ENCODE results near the gene RAB11A.
"Not testable (repeated sequence)": the region's sequence is repeated elsewhere in the genome, so short reads cannot be mapped to it uniquely, and the experiment has no call there.

DNA sequence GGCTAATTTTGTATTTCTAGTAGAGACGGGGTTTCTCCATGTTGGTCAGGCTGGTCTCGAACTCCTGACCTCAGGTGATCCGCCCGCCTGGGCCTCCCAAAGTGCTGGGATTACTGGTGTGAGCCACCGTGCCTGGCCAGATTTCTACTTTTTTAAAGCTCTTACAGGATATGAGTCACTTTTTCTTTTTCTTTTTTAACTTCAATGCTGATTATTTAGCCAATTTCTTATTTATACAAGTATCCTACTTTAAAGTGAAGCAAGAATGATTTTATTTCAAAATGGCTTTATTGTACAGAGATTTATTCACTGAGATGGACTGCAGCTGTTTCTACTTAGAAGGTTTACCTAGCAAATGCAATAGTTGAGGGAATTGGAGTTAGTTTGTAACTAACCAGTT is 3.3 kb downstream of the RAB11A start:
- TF ChIP-seq CTCF (IDR thresholded peaks at IDR 0.05; ENCODE audit: poor library complexity, severe bottlenecking); EP300 (conservative IDR thresholded peaks at IDR 0.05; ENCODE audit: poor library complexity, severe bottlenecking); RAD21 (conservative IDR thresholded peaks at IDR 0.05); SMC3 (conservative IDR thresholded peaks at IDR 0.05; ENCODE audit: poor library complexity); MXI1 (conservative IDR thresholded peaks at IDR 0.05; ENCODE audit: poor library complexity, severe bottlenecking); EZH2 (IDR thresholded peaks at IDR 0.05; ENCODE audit: borderline replicate concordance, insufficient read depth, low read length, poor library complexity, severe bottlenecking): not testable (repeated sequence)
- TF ChIP-seq, protein P1, sequence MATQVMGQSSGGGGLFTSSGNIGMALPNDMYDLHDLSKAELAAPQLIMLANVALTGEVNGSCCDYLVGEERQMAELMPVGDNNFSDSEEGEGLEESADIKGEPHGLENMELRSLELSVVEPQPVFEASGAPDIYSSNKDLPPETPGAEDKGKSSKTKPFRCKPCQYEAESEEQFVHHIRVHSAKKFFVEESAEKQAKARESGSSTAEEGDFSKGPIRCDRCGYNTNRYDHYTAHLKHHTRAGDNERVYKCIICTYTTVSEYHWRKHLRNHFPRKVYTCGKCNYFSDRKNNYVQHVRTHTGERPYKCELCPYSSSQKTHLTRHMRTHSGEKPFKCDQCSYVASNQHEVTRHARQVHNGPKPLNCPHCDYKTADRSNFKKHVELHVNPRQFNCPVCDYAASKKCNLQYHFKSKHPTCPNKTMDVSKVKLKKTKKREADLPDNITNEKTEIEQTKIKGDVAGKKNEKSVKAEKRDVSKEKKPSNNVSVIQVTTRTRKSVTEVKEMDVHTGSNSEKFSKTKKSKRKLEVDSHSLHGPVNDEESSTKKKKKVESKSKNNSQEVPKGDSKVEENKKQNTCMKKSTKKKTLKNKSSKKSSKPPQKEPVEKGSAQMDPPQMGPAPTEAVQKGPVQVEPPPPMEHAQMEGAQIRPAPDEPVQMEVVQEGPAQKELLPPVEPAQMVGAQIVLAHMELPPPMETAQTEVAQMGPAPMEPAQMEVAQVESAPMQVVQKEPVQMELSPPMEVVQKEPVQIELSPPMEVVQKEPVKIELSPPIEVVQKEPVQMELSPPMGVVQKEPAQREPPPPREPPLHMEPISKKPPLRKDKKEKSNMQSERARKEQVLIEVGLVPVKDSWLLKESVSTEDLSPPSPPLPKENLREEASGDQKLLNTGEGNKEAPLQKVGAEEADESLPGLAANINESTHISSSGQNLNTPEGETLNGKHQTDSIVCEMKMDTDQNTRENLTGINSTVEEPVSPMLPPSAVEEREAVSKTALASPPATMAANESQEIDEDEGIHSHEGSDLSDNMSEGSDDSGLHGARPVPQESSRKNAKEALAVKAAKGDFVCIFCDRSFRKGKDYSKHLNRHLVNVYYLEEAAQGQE (IDR thresholded peaks at IDR 0.05; ENCODE audit: borderline replicate concordance): not testable (repeated sequence)
